Spleen (tissue), 7 donors: ENCODE data around the gene DLG2.

ENCODE experiments used
- CTCF ChIP-seq, 11 experiments: fragments of 200-600 bp in 7 of 11; fragments of 450-650 bp in 4 of 11; sonication (generic) in 4 of 11; IDR thresholded peaks in 8 of 11; conservative IDR thresholded peaks in 3 of 11; 1 replicate in 7 of 11; 2 replicates in 4 of 11; pipeline versions ENCODE4 v1.4.0 to v1.8.0; 2016 to 2021; ENCODE audit warnings: antibody characterized with exemption in 11 of 11, inconsistent platforms in 4 of 11, mild to moderate bottlenecking in 1 of 11
- POLR2AphosphoS5 ChIP-seq, 3 donors: sonication (generic); formaldehyde crosslinking; IDR thresholded peaks; one replicate each; pipeline ENCODE4 v1.5.1; 2017; ENCODE audit warnings: antibody characterized with exemption in 3 of 3
- donor health status: DM: no; HTN: no; CAD: no; lungs with moderate emphysema.
- donor health status: DM: no; HTN: no; CAD: no.
- donor health status: DM: no; HTN: no; CAD: no.

- TF ChIP-seq POLR2AphosphoS5 (IDR thresholded peaks at IDR 0.05), result no peak
- TF ChIP-seq CTCF (IDR thresholded peaks at IDR 0.05 in 8 of 11, conservative IDR thresholded peaks at IDR 0.05 in 3 of 11), result no peak
Measured at GRCh38 chr11:84128840-84129239, 1498.3 kb downstream of the DLG2 start.
